AML-193 (cell line): ENCODE results near the gene MICALL2.

Experiments
- DNase-seq, 2 experiments: peaks; one replicate each; lab custom pipeline; 2025; lab: John Stamatoyannopoulos, UW

The MICALL2 gene

GRCh38 chr7:1468203-1468602 is 8.9 kb upstream of the MICALL2 start:
- no peak for DNase-seq

GRCh38 chr7:1466524-1467271 is 7.4 kb upstream of the MICALL2 start:
- no peak for DNase-seq

GRCh38 chr7:1464694-1465093 is 5.4 kb upstream of the MICALL2 start:
- DNase-seq: no peak

- DNase-seq: no peak
These were observed 4.5 kb upstream of the MICALL2 start for GRCh38 chr7:1463676-1464223.

GRCh38 chr7:1461646-1462375 is 2.5 kb upstream of the MICALL2 start:
- DNase-seq: no peak

GRCh38 chr7:1460821-1461645 is 1.8 kb upstream of the MICALL2 start:
- DNase-seq: no peak

- no peak for DNase-seq
These were observed 900 bp upstream of the MICALL2 start for GRCh38 chr7:1459920-1460820.

- DNase-seq: peak; percentile 84 to 91
These were observed 232 bp upstream of the MICALL2 start for GRCh38 chr7:1459512-1459892.

- no peak for DNase-seq
These were observed 1.2 kb downstream of the MICALL2 start for GRCh38 chr7:1457949-1458682.

- no peak for DNase-seq
These were observed 2.0 kb downstream of the MICALL2 start for GRCh38 chr7:1457059-1457948.

- DNase-seq: no peak
These were observed 3.3 kb downstream of the MICALL2 start for GRCh38 chr7:1455955-1456354.

GRCh38 chr7:1455241-1455939 is 3.9 kb downstream of the MICALL2 start:
- DNase-seq: no peak

GRCh38 chr7:1454542-1454941 is 4.7 kb downstream of the MICALL2 start:
- DNase-seq: no peak

GRCh38 chr7:1452205-1452604 is 7.1 kb downstream of the MICALL2 start:
- no peak for DNase-seq

GRCh38 chr7:1450987-1451386 is 8.3 kb downstream of the MICALL2 start:
- no peak for DNase-seq

- DNase-seq: no peak
These were observed 8.8 kb downstream of the MICALL2 start for GRCh38 chr7:1450431-1450830.

- DNase-seq: no peak
These were observed 9.3 kb downstream of the MICALL2 start for GRCh38 chr7:1449951-1450350.

- DNase-seq: no peak
These were observed 9.8 kb downstream of the MICALL2 start for GRCh38 chr7:1449501-1449900.

GRCh38 chr7:1448958-1449357 is 10.3 kb downstream of the MICALL2 start:
- DNase-seq: no peak
